Neural progenitor cell (in vitro differentiated cells): ENCODE results near the gene C11orf16. TPM values are rescaled to one million over a fixed set of nuclear protein-coding genes. Genes with fewer than 3 reads are reported as not detected.

Source experiments
- DNase-seq: peaks from one replicate; pipeline ENCODE4 v3.0.0-alpha.2; 2016; ENCODE audit warnings: low spot score
- H2AFZ ChIP-seq: fragments of 200-600 bp; sonication (generic); replicated peaks from 2 replicates; pipeline ENCODE4 v1.6.1; 2016; ENCODE audit warnings: antibody characterized with exemption
- H3F3A ChIP-seq: fragments of 200-600 bp; sonication (generic); 2 replicates; pipeline ENCODE4 v1.6.1; 2016; ENCODE audit warnings: antibody characterized with exemption, low read depth
- H3K27ac ChIP-seq: fragments of 200-600 bp; sonication (generic); 2 replicates; pipeline ENCODE4 v1.5.1; 2016; ENCODE audit warnings: mild to moderate bottlenecking
- H3K27me3 ChIP-seq: fragments of 200-600 bp; sonication (generic); 2 replicates; pipeline ENCODE4 v1.6.1; 2016; ENCODE audit warnings: mild to moderate bottlenecking, moderate library complexity
- H3K36me3 ChIP-seq: fragments of 200-600 bp; sonication (generic); 2 replicates; pipeline ENCODE4 v1.5.1; 2016
- H3K4me1 ChIP-seq: fragments of 200-600 bp; sonication (generic); 2 replicates; pipeline ENCODE4 v1.6.1; 2016; ENCODE audit warnings: mixed run types
- H3K4me2 ChIP-seq: fragments of 200-600 bp; sonication (generic); 2 replicates; pipeline ENCODE4 v1.6.1; 2016
- H3K4me3 ChIP-seq: fragments of 200-600 bp; sonication (generic); 2 replicates; pipeline ENCODE4 v1.5.1; 2016
- H3K79me2 ChIP-seq: fragments of 200-600 bp; sonication (generic); 2 replicates; pipeline ENCODE4 v1.6.1; 2016; ENCODE audit warnings: low read depth
- H3K9ac ChIP-seq: fragments of 200-600 bp; sonication (generic); 2 replicates; pipeline ENCODE4 v1.6.1; 2016
- H3K9me3 ChIP-seq: fragments of 200-600 bp; sonication (generic); 2 replicates; pipeline ENCODE4 v1.5.1; 2016; ENCODE audit warnings: low read depth
- H4K20me1 ChIP-seq: fragments of 200-600 bp; sonication (generic); 2 replicates; pipeline ENCODE4 v1.6.1; 2016; ENCODE audit warnings: low read depth
- H3K27ac Mint-ChIP-seq: 3 replicates; pipeline ENCODE4 v1.8.0; 2021; ENCODE audit warnings: mixed read lengths
- H3K27me3 Mint-ChIP-seq: 2 replicates; pipeline ENCODE4 v1.8.0; 2022; ENCODE audit warnings: low read depth, mild to moderate bottlenecking, inconsistent platforms, moderate library complexity, mixed read lengths; ENCODE audit not compliant: insufficient read depth
- H3K36me3 Mint-ChIP-seq: 3 replicates; pipeline ENCODE4 v1.8.0; 2021; ENCODE audit warnings: mixed read lengths
- H3K4me1 Mint-ChIP-seq: 3 replicates; pipeline ENCODE4 v1.8.0; 2021; ENCODE audit warnings: mixed read lengths
- H3K4me3 Mint-ChIP-seq: 3 replicates; pipeline ENCODE4 v1.8.0; 2021; ENCODE audit warnings: mild to moderate bottlenecking, moderate library complexity, mixed read lengths
- H3K9me3 Mint-ChIP-seq: 3 replicates; pipeline ENCODE4 v1.8.0; 2020; ENCODE audit warnings: mixed read lengths
- CTCF ChIP-seq: fragments of 200-600 bp; sonication (generic); IDR thresholded peaks from 2 replicates; pipeline ENCODE4 v1.5.1; 2017; ENCODE audit warnings: antibody characterized with exemption, mild to moderate bottlenecking
- EZH2 ChIP-seq: fragments of 200-600 bp; sonication (generic); IDR thresholded peaks from 2 replicates; pipeline ENCODE4 v1.6.1; 2017; ENCODE audit warnings: antibody characterized with exemption, mild to moderate bottlenecking, moderate library complexity
- EZH2phosphoT487 ChIP-seq: fragments of 200-600 bp; sonication (generic); IDR thresholded peaks from 2 replicates; pipeline ENCODE4 v1.6.1; 2017; ENCODE audit warnings: antibody characterized with exemption
- total RNA-seq: library from RNA; depleted of rRNA; stranded (reverse); fragments of >200 nt; gene quantifications from 2 replicates; pipeline ENCODE4 v1.2.3, GENCODE V29; 2015; ENCODE audit warnings: low replicate concordance

C11orf16 gene
- total RNA-seq, 1 donor from 2014 or later: not detected

- Histone ChIP-seq H4K20me1 (no peaks in the 10 kb centered on the region), H2AFZ (peak within 1 kb of the TSS; percentile 77), H3K27me3 (no peaks in the 10 kb centered on the region), H3K36me3 (no peaks in the 10 kb centered on the region), H3K9me3 (no peaks in the 10 kb centered on the region), H3K4me3 (peak within 1 kb of the TSS; percentile 81), H3K27ac (peak within 1 kb of the TSS; percentile 66), H3F3A (peaks cover 25% of the 10 kb centered on the region), H3K4me1 (peaks cover 11% of the 10 kb centered on the region), H3K9ac (peak within 1 kb of the TSS; percentile 34), H3K4me2 (peak within 1 kb of the TSS; percentile 96), H3K79me2 (peaks cover 22% of the 10 kb centered on the region)
- TF ChIP-seq EZH2phosphoT487 (no peak), CTCF (no peak), EZH2 (no peak)
- DNase-seq: peak; percentile 92
- Mint-ChIP-seq H3K4me1 (peaks cover 25% of the 10 kb centered on the region), H3K36me3 (no peaks in the 10 kb centered on the region), H3K27ac (peak within 1 kb of the TSS; percentile 77), H3K27me3 (no peaks in the 10 kb centered on the region), H3K9me3 (no peaks in the 10 kb centered on the region), H3K4me3 (peak within 1 kb of the TSS; percentile 94)
Observed at GRCh38 chr11:8964324-8965320, 31.9 kb upstream of the C11orf16 start, which contains the start of gene TMEM9B. Gene TMEM9B (minus strand): TSS chr11:8964442. CDS start chr11:8964313, 129 bp downstream.

GRCh38 chr11:8963569-8964323, 31.0 kb upstream of the C11orf16 start:
- peak overlapping the region; percentile 77 for H2AFZ ChIP-seq
- no peaks in the 10 kb centered on the region for H4K20me1 ChIP-seq
- H3K27ac Mint-ChIP-seq: peak overlapping the region; percentile 77
- peak overlapping the region; percentile 81 for H3K4me3 ChIP-seq
- H3K4me3 Mint-ChIP-seq: peak overlapping the region; percentile 94
- H3K9me3 Mint-ChIP-seq: no peaks in the 10 kb centered on the region
- peak overlapping the region; percentile 34 for H3K9ac ChIP-seq
- peak overlapping the region; percentile 66 for H3K27ac ChIP-seq
- no peaks in the 10 kb centered on the region for H3K9me3 ChIP-seq
- H3F3A ChIP-seq: peaks cover 32% of the 10 kb centered on the region
- peaks cover 11% of the 10 kb centered on the region for H3K4me1 ChIP-seq
- TF ChIP-seq EZH2phosphoT487: no peak
- TF ChIP-seq EZH2: no peak
- TF ChIP-seq CTCF: no peak
- DNase-seq: peak; percentile 85
- H3K4me2 ChIP-seq: peak overlapping the region; percentile 96
- no peaks in the 10 kb centered on the region for H3K36me3 ChIP-seq
- H3K4me1 Mint-ChIP-seq: peaks cover 28% of the 10 kb centered on the region
- H3K27me3 ChIP-seq: no peaks in the 10 kb centered on the region
- no peaks in the 10 kb centered on the region for H3K27me3 Mint-ChIP-seq
- H3K36me3 Mint-ChIP-seq: no peaks in the 10 kb centered on the region
- H3K79me2 ChIP-seq: peaks cover 29% of the 10 kb centered on the region

GRCh38 chr11:8962841-8963240, 30.1 kb upstream of the C11orf16 start:
- peaks cover 28% of the 10 kb centered on the region for H3K4me1 Mint-ChIP-seq
- Histone ChIP-seq H3K27ac (no peak overlapping the region), H3K9me3 (no peaks in the 10 kb centered on the region), H3K79me2 (peaks cover 35% of the 10 kb centered on the region), H3K4me2 (peak overlapping the region; percentile 96), H3K4me1 (peaks cover 11% of the 10 kb centered on the region), H3K4me3 (no peak overlapping the region), H2AFZ (no peak overlapping the region), H3K27me3 (no peaks in the 10 kb centered on the region), H4K20me1 (no peaks in the 10 kb centered on the region), H3K36me3 (no peaks in the 10 kb centered on the region), H3K9ac (no peak overlapping the region), H3F3A (peaks cover 32% of the 10 kb centered on the region)
- no peaks in the 10 kb centered on the region for H3K36me3 Mint-ChIP-seq
- H3K9me3 Mint-ChIP-seq: no peaks in the 10 kb centered on the region
- peak overlapping the region; percentile 94 for H3K4me3 Mint-ChIP-seq
- TF ChIP-seq EZH2phosphoT487: no peak
- no peak for DNase-seq
- H3K27me3 Mint-ChIP-seq: no peaks in the 10 kb centered on the region
- H3K27ac Mint-ChIP-seq: no peak overlapping the region
